Measurements from ENCODE around the gene FN3KRP. TPM values are rescaled to one million over a fixed set of nuclear protein-coding genes. Genes with fewer than 3 reads are reported as not detected.

Gene FN3KRP
- total RNA-seq, 1 experiment from 2014 or later = 53.4 TPM

- no peak for DNase-seq (ENCODE audit: low read depth in 1 of 2, low spot score in 2 of 2)
- Histone ChIP-seq H3K4me1 (replicated peaks) (no peaks in the 10 kb centered on the region; the same call in 1 of the 2 replicates), H3K9me3 (replicated peaks) (no peaks in the 10 kb centered on the region), H3K27me3 (replicated peaks) (0 out of 2 replicates have a peak, but pooled peaks cover 3% of the 10 kb centered on the region), H3K4me3 (no peak overlapping the region), H3K36me3 (no peaks in the 10 kb centered on the region), H3K27ac (no peak overlapping the region)
Observed at GRCh38 chr17:82709024-82709675, 7.4 kb upstream of the FN3KRP start.

DNA sequence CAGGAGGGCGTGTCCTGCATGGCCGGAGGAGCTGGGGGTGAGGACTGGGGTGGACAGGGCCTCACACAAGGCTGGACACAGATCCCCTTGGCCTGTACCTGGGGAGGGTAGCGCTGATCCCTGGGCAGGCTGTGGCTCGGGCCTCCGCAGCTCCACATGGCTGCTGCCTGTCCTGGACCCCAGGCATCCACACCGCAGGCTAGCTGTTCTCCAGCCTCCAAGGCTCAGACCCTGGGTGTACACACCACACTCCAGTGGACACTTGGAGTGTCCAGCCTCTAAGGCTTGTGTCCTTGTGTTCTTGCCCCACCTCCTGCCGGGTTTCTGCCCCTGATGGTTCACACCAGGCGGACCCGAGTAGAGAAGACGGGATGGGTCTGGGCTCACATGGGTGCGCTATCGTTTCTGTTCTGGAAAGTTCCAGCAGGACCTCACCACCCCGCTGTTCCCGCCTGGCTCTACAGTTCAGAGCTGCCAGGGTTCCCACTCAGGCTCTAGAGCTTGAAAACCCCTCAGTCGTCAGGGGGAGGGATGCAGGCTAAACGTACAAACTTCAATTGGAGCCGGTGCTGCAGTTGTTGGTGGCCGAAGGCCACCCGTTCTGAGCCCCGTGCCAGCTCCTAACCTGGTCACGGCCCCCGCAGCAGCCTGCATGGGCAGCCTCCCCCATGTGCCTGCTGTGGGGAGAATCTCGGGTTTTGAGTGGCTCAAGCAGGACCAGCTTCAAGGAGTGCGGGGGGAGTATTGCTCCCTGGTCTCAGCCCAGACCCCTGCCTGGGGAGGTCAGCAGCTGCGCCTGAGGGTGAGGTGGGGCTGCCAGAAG is 6.6 kb upstream of the FN3KRP start:
- DNase-seq (ENCODE audit: low read depth in 1 of 2, low spot score in 2 of 2) = no peak
- H3K9me3 ChIP-seq (replicated peaks) = no peaks in the 10 kb centered on the region
- H3K4me1 ChIP-seq (replicated peaks) = no peaks in the 10 kb centered on the region; the same call in 1 of the 2 replicates
- no peak overlapping the region for H3K27ac ChIP-seq
- H3K27me3 ChIP-seq (replicated peaks) = no peaks in the 10 kb centered on the region
- H3K4me3 ChIP-seq = no peak overlapping the region
- no peaks in the 10 kb centered on the region for H3K36me3 ChIP-seq

DNA sequence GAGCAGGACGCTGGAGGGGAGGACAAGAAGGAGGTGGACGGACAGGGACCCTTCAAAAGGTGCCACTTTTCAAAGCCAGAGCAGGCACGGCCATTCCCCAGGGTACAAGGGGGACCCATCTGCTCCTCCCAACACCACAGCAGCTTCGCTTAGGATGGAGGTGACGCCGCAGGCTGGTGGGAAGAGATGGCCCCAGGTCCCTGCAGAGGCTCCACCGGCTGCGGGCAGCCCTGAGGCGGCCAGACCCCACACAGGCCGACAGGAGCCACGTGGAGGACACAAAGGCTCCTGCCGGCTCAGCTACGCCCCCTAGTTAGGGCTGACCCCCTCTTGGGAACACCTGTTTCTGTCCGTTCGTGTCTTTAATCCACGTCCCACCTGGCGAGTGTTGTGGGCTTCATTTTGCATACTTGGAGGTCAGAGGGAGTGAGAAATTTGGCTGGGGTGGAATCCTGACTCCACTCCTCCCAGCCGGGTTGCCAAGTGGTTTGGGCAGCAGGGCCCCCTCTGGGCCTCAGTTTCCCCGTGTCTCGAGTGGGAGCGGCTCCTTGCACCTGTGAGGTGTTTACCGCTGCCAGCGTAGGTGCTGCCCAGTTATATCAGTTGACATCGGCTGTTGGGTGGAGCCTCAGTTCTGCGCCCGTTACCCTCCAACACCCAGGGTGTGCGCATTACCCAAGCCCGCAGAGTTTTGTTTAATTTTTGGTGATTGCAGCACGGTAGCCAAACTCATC is 5.8 kb upstream of the FN3KRP start:
- Histone ChIP-seq H3K27me3 (replicated peaks) (no peaks in the 10 kb centered on the region), H3K27ac (no peak overlapping the region), H3K36me3 (no peaks in the 10 kb centered on the region), H3K4me1 (replicated peaks) (no peaks in the 10 kb centered on the region; the same call in none of the 2 replicates), H3K9me3 (replicated peaks) (no peaks in the 10 kb centered on the region), H3K4me3 (no peak overlapping the region)
- no peak for DNase-seq (ENCODE audit: low read depth in 1 of 2, low spot score in 2 of 2)

DNA sequence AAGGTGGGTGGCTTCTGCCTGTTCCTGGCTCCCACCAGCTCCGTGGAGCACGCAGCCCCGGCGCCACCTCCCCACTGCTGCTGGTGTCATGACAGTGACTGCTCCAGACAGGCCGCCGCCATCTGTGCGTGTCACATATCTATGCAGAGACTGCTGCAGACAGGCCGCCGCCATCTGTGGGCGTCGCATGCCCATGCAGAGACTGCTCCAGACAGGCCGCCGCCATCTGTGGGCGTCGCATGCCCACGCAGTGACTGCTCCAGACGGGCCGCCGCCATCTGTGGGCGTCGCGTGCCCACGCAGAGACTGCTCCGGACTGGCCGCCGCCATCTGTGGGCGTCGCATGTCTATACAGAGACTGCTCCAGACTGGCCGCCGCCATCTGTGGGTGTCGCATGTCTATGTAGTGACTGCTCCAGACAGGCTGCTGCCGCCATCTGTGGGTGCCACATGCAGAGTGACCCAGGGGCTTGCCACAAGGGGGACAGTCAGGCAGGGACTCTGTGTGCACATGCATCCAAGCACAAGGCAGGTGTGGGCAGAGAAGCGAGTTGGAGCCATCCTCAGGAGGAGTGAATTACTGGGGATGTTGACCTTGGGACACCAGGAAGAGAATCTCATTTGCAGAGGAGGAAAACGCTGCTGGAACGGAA is 3.3 kb upstream of the FN3KRP start:
- H3K4me1 ChIP-seq (replicated peaks) = peaks cover 17% of the 10 kb centered on the region
- H3K4me3 ChIP-seq = no peak overlapping the region
- peaks cover 15% of the 10 kb centered on the region; the same call in 1 of the 2 replicates for H3K36me3 ChIP-seq
- DNase-seq (ENCODE audit: low read depth in 1 of 2, low spot score in 2 of 2) = no peak
- H3K9me3 ChIP-seq (replicated peaks) = no peaks in the 10 kb centered on the region
- H3K27ac ChIP-seq = no peak overlapping the region
- H3K27me3 ChIP-seq (replicated peaks) = no peaks in the 10 kb centered on the region

DNA sequence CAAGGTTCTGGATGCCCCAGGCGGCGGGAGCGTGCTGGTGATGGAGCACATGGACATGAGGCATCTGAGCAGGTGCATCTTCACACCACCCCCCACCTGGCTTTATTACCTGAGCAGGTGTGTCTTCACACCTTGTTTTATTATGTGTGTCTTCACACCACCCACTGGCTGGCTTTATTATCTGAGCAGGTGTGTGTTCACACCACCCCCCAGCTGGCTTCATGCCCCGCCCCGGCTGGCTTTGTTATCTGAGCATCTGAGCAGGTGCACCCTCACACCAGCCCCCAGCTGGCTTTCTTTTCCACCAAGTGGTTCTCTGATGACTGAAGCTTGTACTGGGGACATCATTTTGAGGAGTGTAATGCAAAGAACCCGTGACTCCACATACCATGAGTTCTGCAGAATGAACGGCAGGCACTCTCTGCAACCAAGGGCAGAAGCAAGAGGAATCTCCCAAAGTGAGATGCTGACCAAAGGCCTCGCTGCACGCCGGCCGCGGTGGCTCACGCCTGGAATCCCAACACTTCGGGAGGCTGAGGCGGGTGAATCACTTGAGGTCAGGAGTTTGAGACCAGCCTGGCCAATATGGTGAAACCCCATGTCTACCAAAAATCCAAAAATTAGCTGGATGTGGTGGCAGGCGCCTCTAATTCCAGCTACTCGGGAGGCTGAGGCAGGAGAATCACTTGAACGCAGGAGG is 2.6 kb downstream of the FN3KRP start:
- H3K36me3 ChIP-seq = peaks cover 69% of the 10 kb centered on the region
- no peak overlapping the region for H3K27ac ChIP-seq
- peaks cover 17% of the 10 kb centered on the region for H3K4me1 ChIP-seq (replicated peaks)
- H3K27me3 ChIP-seq (replicated peaks) = no peaks in the 10 kb centered on the region
- no peak overlapping the region for H3K4me3 ChIP-seq
- no peak for DNase-seq (ENCODE audit: low read depth in 1 of 2, low spot score in 2 of 2)
- H3K9me3 ChIP-seq (replicated peaks) = no peaks in the 10 kb centered on the region

- no peak overlapping the region for H3K4me3 ChIP-seq
- H3K27ac ChIP-seq = no peak overlapping the region
- H3K9me3 ChIP-seq (replicated peaks) = no peaks in the 10 kb centered on the region
- no peaks in the 10 kb centered on the region for H3K27me3 ChIP-seq (replicated peaks)
- peaks cover 17% of the 10 kb centered on the region for H3K4me1 ChIP-seq (replicated peaks)
- peaks cover 76% of the 10 kb centered on the region for H3K36me3 ChIP-seq
- DNase-seq (ENCODE audit: low read depth in 1 of 2, low spot score in 2 of 2) = no peak
Observed at GRCh38 chr17:82720204-82720603, 3.7 kb downstream of the FN3KRP start.

- Histone ChIP-seq H3K27ac (no peak overlapping the region), H3K27me3 (replicated peaks) (no peaks in the 10 kb centered on the region), H3K9me3 (replicated peaks) (no peaks in the 10 kb centered on the region), H3K4me3 (no peak overlapping the region), H3K36me3 (peaks cover 89% of the 10 kb centered on the region), H3K4me1 (replicated peaks) (peaks cover 7% of the 10 kb centered on the region)
- no peak for DNase-seq (ENCODE audit: low read depth in 1 of 2, low spot score in 2 of 2)
Observed at GRCh38 chr17:82722341-82723013, 6.0 kb downstream of the FN3KRP start.

DNA sequence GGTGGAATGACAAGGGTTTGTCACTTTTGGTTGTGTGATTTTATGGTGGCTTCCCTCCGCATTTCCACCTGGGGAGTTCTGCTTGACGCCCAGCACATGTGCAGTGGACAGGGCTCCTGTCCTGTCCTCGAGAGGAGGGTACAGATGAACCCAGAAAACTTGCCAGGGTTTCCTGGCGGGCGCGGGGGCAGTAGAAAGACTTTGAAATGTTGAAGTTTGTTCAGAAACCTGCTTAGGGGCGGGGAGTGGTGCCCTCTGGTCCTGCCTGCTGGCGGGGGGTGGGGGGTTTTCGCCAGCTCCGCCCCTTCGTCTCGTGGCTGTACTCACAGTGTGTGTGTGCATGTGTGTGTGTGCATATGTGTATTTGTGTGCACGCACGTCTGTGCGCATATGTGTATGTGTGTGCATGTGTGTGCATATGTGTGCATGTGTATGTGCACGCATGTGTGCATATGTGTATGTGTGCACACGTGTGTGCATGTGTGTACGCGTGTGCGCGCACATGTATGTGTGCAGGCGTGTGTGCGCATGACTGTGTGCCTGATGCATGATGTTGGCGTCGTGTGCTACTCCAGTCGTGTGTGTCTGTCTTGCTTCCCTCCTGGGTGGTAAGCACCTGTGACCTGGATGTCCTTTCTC is 6.8 kb downstream of the FN3KRP start:
- H3K27ac ChIP-seq = no peak overlapping the region
- H3K4me1 ChIP-seq (replicated peaks) = no peaks in the 10 kb centered on the region
- H3K27me3 ChIP-seq (replicated peaks) = no peaks in the 10 kb centered on the region
- H3K36me3 ChIP-seq = peaks cover 88% of the 10 kb centered on the region
- no peak for DNase-seq (ENCODE audit: low read depth in 1 of 2, low spot score in 2 of 2)
- no peak overlapping the region for H3K4me3 ChIP-seq
- no peaks in the 10 kb centered on the region for H3K9me3 ChIP-seq (replicated peaks)

- H3K9me3 ChIP-seq (replicated peaks) = no peaks in the 10 kb centered on the region
- no peak overlapping the region for H3K27ac ChIP-seq
- H3K27me3 ChIP-seq (replicated peaks) = no peaks in the 10 kb centered on the region
- H3K36me3 ChIP-seq = peaks cover 71% of the 10 kb centered on the region
- DNase-seq (ENCODE audit: low read depth in 1 of 2, low spot score in 2 of 2) = no peak
- no peak overlapping the region for H3K4me3 ChIP-seq
- H3K4me1 ChIP-seq (replicated peaks) = no peaks in the 10 kb centered on the region
Observed at GRCh38 chr17:82726427-82726826, 9.9 kb downstream of the FN3KRP start.

- H3K27ac ChIP-seq = no peak overlapping the region
- DNase-seq (ENCODE audit: low read depth in 1 of 2, low spot score in 2 of 2) = no peak
- no peaks in the 10 kb centered on the region for H3K4me1 ChIP-seq (replicated peaks)
- no peak overlapping the region for H3K4me3 ChIP-seq
- H3K36me3 ChIP-seq = peaks cover 74% of the 10 kb centered on the region
- no peaks in the 10 kb centered on the region for H3K27me3 ChIP-seq (replicated peaks)
- peaks cover 22% of the 10 kb centered on the region for H3K9me3 ChIP-seq (replicated peaks)
Observed at GRCh38 chr17:82729479-82730260, 13.2 kb downstream of the FN3KRP start.

DNA sequence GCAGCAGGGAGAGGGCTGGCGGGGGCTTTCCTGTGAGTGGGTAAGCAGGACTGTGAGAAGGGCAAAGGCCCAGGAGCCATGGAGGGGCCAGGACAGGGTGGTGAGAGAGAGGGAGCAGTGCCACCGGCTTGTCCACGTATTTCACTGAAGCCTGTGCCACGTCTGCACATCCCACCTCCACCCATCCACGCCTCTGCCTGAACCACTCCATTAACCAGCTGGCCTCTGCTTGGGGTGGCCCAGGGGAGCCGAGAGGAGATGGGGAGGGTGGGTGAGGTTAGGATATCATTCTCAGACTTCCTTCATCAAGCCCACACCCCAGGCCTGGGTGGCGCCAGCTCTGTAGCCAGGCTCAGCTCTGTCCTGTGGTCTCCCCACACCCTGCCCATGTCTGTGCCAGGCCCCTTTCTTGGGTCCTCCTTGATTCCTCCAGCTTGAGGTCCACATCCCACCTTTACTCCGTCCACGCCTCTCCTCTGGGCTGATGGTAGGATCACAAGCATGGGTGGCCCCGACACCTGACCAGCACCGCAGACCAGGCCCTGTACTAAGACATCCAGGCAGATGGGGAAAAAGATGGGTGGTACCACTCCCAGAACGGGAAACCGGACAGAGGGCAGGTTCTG is 15.7 kb downstream of the FN3KRP start:
- Histone ChIP-seq H3K4me1 (replicated peaks) (peaks cover 6% of the 10 kb centered on the region), H3K27me3 (replicated peaks) (no peaks in the 10 kb centered on the region), H3K9me3 (replicated peaks) (peaks cover 25% of the 10 kb centered on the region), H3K27ac (no peak overlapping the region), H3K36me3 (peaks cover 52% of the 10 kb centered on the region), H3K4me3 (no peak overlapping the region)
- no peak for DNase-seq (ENCODE audit: low read depth in 1 of 2, low spot score in 2 of 2)

Measured in SJSA1 (cell line).